Fibroblast of skin of scalp (primary cell): Measurements from ENCODE around the gene GOLGA6C. TPM values are rescaled to one million over a fixed set of nuclear protein-coding genes. Genes with fewer than 3 reads are reported as not detected.
"Not testable (repeated sequence)": the region's sequence is repeated elsewhere in the genome, so short reads cannot be mapped to it uniquely, and the experiment has no call there.

Experiments
- DNase-seq: peaks from one replicate; pipeline ENCODE4 v3.0.0-alpha.2; 2013
- polyA plus RNA-seq, 2 experiments: library from polyadenylated mRNA; unstranded; fragments of 120-200 nt; gene quantifications; one replicate each; pipeline ENCODE4 v1.2.1, GENCODE V29; 2013; ENCODE audit not compliant: insufficient read length in 2 of 2

The GOLGA6C gene
- not detected for polyA plus RNA-seq (2013, experiment 1 of 2; ENCODE audit: insufficient read length)
- polyA plus RNA-seq (2013, experiment 2 of 2; ENCODE audit: insufficient read length): not detected

- DNase-seq: not testable (repeated sequence)
These were observed at the start of gene GOLGA6C for GRCh38 chr15:75258034-75258433. GOLGA6C (plus strand) TSS chr15:75258334; CDS start chr15:75258599, 265 bp downstream.

DNA sequence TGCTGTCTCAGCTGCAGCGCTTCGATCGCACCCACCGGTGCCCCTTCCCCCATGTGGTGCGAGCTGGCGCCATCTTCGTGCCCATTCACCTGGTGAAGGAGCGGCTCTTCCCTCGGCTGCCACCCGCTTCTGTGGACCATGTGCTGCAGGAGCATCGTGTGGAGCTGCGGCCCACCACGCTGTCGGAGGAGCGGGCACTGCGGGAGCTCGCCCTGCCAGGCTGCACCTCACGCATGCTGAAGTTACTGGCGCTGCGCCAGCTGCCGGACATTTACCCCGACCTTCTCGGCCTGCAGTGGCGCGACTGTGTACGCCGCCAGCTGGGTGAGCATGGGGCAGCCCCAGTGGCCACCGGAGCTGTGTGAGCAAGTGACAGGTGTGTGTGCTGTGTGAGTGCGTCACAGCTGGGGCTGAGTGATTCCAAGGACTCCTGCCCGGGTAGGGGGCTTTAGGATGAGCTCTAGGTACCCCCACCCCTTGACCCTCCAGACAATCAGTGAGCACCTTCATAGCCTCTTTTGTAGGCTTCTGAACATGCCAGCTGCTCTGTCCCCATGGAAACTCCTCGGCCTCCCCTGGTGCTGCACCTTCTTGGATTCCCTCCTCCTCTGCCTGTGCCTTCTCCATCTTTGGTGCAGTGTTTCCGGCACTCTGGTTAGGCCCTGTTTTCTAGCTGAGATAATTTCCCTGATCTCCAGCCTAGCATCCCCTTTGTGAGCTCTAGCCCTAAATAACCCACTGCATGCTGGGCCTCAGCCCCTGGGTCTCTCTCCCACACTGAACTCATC is 49.4 kb upstream of the GOLGA6C start:
- no peak for DNase-seq

GRCh38 chr15:75209289-75209676 is 48.9 kb upstream of the GOLGA6C start:
- DNase-seq: no peak

GRCh38 chr15:75210811-75211230 is 47.3 kb upstream of the GOLGA6C start:
- no peak for DNase-seq

DNA sequence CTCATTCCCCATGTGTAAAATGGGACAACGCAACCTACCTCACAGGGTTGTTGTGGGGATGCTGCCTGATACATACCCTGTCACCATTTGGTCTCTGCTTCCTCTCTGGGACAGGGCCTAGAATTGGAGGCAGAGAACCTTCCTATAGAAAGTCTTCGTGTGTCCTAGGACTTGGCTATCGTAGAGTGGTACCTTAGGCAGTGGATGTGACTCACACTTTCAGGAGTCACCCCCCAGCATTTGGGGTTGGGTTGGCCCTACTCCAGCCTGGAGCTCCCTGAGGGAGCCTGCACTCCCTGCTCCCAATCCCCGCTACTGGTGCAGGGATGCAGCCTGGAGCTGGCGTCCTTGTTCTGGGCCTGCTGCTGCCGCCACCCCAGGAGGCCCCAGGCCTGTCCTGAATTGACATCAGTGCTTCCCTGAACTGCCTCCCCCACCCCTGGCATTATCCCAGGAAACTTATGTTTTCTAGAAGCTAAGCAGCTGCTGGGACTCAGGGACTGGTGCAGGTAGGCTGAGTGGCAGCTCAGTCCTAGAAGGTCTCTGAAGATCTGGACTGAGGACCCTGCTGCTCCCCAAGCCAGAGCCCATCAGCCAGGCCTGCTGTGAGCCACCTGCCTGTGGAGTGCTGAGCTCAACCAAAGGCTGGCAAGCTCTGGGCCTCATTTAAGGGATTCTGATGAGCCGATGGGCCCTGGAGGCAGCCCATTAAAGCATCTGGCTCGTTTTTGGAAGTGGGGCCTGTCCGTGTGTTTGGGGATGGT is 46.5 kb upstream of the GOLGA6C start:
- peak; percentile 15 for DNase-seq

DNA sequence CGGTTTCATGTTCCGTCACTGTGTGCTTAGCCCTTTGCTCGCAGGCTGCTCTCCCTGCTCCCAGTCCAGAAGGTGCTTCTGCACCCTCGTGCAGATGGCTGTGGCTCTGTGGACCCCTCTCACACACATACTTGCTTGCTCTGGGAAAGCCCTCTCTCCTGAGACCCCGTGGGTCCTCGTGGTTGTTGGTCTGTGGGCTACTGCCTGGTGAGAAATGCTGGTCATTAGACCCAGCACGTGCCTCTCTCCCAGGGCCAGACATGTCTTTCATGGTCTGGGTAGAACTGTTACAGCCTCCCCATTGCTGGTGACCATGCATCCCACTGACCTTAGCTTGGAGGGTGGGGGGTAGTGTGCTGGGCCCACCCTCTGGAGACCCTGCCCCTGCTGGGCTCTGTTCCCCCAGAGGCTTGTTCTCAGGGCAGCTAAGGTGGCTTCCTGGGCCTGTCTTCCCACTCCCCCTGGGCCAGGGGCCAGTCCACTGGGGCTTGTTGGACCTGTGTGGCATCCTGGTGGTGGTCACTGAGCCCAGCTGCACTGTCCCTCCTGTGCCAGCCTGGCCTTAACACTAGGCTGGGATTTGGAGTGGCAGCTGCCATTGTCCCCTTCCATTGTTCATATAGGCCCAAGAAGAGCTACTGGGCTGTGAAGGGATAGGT is 45.8 kb upstream of the GOLGA6C start:
- DNase-seq: no peak

DNA sequence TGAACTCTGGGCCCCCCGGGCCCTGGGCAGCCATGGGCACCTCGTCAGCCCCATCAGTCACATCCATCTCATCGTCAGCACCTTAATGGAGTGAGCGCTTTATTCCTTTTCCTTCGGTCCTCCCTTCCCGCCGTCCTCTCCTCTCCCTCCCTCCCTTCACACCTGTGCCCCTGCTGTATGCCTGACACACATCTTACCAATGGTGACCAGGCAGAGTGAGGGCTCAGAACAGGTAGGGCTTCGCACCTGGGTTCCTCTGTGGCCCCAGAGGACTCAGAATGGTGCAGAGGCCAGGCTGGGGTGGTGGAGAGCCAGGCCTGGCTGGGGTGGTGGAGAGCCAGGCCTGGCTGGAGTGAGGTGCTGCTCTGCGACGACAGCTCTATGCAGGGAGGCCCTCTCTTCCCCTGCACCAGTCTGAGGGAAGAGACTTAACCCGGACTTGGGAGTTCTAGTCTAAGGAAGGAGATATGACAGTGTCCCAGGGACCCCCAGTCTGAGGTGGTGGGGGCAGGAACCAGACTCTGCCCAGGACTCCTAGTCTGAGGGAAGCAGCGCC is 44.8 kb upstream of the GOLGA6C start:
- no peak for DNase-seq

DNA sequence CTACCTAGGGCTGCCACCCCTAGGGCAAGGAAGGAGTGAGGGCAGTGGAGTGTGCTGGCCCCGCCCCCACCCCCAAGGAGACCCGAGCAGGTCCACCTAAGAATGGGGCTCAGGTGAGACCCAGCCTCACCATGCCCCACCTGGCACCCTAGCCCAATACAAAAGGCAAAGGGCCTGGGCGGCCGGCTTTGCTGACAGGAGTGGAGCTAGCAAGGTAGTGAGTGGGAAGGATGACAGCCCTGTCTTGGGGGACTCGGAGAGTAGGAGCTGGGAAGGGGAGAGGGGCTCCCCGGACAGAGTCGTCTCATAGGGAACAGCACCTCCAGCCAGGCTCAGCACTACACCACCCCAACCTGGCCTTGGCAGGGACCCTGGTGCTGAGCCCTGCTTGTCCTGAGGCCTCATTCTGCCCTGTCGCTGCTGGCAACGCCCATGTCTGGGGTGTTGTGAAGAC is 44.3 kb upstream of the GOLGA6C start:
- no peak for DNase-seq

- no peak for DNase-seq
These were observed 43.6 kb upstream of the GOLGA6C start for GRCh38 chr15:75214293-75215096.

DNA sequence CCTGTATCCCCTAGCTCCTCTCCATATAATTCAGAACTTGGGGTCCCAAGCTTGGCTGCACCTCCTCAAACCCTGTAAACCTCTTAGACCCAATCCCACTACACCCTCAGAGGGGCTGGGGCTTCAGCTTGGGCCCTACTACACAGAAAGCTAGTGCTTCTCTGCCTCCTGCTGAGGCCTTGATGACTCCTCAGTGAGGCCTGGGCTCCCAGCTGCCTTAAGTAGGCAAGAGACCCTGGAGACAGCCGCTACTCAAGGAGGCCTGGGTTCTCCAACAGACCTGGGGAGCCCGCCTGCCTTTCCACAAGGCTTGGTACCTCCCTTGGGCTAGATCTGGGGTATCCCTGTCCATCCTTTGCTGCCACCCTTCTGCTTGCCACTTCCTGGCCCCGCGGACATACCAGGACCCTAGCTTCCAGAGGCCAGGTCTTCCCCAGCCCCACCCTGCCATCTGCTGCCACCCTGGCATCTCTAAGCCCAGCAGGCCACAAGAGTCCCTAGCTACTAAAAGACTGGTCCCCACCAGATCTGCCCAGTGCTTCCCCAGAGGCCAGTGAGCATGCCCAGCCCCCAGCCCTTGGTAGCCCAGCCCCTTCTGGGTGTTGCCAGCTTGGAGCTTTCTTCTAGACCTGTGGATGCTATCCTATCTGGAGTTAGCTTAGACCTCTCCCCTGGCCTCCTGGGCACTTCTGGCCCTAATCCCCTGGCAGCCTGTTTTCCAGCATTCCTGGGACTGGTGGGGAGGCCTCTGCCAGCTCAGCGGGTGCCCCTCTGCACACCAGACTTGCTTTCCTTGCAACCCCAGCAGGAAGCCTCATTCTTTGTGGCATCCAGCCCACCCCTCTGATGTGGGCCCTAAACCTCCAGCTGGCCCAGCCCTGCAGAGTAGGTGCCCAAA is 42.8 kb upstream of the GOLGA6C start:
- peak; percentile 16 for DNase-seq

DNA sequence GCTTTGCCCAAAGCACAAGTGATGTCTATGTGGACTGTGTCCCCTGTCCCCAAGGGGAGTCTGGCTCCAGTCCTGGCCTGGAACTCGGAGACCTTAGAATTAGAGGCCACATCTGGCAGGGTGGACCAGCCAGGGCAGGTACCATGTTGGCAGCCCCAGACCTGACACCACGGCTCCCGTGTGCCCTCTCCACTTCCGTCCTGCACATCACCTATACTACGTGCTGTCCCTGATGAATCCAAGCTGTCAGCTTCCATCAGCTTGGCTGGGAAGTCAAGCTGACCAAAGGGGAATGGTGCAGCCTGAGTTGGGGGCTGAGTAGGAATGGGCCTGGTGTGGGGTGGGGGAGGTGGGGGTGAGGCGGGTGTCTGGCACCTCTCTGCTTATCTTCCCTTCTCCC is 41.1 kb upstream of the GOLGA6C start:
- no peak for DNase-seq

DNA sequence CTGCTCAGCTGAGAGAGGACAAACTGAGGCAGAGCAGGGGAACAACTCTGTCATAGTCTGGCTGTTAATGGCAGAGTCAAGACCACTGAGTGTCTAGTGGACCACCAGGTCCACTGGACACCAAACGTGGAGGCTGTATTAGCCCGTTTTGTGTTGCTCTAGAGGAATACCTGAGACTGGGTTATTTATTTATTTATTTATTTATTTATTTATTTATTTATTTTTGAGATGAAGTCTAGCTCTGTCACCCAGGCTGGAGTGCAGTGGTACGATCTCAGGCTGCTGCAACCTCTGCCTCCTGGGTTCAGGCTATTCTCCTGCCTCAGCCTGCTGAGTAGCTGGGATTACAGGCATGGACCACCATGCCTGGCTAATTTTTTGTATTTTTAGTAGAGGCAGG is 40.6 kb upstream of the GOLGA6C start:
- DNase-seq: not testable (repeated sequence)

DNA sequence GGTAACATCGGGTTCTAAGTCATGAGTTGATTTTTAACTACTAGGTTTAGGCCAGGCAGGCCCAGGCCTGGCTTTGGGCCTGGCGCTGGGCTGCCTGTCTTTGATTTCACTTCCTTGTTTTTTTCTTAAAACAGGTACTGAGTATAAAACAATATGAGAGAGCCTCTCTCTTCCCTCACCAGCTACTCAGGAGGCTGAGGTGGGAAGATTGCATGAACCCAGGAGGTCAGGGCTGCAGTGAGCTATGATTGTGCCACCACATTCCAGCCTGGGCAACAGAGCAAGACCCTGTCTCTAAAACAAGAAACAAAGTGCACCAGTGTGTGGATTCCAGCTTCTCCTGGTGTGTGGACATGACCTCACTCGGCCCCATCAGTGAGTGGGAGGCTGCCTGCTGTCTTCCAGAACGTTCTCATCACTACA is 38.6 kb upstream of the GOLGA6C start:
- DNase-seq: not testable (repeated sequence)

DNA sequence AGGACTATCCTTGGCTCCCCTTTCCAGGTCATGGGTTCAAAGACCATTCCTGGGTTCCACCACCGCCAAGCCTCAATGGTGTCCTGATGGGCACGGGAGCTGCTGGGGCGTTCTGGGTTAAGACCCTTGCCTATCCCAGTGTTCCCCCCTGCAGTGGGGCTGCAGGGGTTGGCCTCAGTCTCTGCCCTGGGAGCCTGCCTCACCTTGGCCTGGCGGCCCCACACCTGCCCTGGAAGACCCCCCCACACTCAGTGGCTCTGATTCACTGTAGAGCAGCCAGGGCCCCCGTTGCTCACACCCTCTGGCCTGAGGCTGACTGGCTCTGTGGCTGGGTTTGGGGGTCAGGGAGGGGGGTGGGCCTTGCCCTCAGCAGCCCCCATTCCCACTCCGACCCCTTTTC is 34.4 kb upstream of the GOLGA6C start:
- no peak for DNase-seq

DNA sequence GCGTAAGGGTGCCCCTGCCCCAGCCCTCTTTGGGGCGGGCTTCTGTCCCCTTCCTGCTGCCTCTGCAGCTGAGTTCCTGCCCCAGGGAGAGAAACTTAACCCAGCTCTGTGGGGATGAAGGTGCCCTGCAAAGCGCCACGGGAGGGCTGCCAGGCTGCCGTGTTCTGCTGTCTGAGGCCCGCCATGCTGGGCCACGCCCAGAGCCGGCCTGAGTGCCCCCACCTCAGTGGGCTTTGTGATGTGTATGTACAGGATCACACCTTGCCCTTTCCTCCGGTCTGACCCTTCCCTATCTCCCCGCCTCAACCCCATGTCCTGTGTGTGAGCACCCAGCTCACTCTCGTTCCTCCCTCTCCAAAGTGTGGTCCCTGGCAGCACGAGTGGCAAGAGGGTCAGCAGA is 33.9 kb upstream of the GOLGA6C start:
- DNase-seq: no peak

DNA sequence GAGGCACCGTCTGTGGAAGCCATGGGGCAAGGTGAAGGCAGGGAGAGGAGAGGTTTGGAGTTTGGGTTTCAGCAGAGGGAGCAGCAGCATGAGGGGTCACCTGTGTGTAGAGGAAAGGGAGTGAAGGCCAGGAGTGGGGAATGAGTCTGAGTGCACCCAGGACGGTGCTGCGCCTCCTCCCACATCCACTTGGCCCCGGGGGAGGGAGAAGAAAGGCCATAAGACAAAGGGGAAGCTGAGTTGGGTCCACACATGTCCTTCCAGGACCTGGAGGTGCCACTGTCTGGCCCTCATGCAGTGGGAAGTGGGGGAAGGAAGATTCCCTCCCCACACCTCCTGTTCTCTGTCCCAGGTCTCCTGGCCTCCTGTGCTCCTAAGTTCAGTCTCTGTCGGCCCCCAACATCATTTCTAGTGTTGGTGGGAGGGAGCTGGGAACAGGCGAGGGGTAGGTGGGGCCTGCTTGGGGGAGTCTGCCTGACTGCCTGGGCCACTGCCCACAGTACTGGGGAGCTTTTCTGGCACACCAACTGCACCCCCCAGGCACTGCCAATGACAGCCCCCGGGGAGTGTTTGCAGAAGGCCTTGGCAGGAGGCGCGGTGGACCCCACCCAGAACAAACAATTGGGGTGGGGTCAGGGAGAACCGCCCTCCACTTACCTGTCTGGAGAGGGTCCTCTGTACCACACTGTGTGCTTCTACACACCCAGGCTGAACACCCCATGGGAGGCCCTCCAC is 32.9 kb upstream of the GOLGA6C start:
- DNase-seq: not testable (repeated sequence)

DNA sequence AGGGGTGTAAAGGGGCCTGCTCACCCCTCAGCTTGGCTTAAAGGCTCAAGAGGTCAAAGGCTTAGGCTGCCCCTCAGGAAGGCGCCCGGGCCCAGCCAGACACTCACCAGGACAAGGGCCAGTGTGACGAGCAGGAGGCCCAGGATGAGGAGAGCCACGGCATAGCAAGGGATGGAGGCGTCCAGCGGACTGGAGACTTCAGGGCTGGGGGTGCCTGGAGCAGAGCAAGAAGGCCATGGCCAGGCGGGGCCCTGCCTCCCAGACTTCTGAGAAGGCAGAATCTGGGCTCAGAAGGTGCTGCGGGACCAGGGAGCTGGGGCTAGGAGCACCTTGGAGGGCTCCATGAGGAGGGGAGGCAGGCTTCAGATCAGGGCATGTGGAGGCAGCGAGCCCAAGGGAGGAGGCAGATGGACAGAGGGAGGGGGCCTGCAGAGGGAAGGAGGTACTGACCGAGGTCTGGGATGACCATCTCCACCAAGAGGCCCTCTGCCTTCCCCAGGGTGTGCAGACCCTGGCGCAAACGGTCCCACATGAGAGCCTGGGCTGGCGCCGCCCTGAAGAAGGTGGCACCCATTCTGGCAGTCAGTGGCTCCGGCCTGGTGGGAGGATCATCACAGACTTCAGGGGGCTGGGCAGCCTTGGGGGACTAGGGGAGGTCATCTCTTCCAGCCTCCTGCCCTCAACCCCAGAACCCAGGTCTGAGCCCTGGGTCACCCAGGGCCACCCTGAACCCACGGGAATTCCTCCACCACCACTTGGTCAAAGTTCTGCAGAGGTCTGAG is 32.0 kb upstream of the GOLGA6C start:
- no peak for DNase-seq

- not testable (repeated sequence) for DNase-seq
These were observed 31.0 kb upstream of the GOLGA6C start for GRCh38 chr15:75227112-75227511.

DNA sequence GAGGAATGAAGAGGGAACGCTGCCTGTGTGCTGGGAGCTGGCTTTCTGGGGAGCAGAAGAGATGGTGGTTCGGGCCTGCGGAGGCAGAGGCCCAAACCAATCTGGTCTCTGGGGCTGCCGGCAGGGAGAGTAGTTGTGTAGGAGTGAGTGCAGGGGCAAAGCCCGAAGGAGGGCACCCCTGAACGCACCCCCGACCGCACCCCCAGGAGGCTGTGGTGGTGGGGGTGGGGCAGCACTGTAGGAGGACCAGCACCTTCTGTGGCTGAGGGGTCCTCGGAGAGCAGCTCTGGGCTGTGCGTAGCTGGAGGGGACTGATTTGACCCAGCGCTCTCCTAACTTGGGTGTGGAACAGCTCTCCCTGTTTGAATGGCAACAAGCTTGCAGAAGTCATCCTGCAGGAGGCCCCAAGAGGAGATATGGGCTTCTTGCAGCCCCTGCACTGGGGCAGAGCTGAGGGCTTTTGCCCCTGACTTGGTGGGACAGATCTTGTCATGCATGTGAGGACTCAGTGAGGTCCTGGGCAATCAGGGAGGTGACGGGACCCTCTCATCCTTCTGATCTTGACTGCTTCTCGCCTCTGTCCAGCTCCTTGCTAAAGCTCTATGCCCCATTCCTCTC is 30.4 kb upstream of the GOLGA6C start:
- no peak for DNase-seq
